ENCODE results near the gene PDE4D.

Gene PDE4D

GRCh38 chr5:59732301-59732700, 161.2 kb downstream of the PDE4D start:
- TF ChIP-seq ZNF565 (CRISPR knock-in tag; conservative IDR thresholded peaks at IDR 0.05; ENCODE audit: low read depth), result no peak
- TF ChIP-seq ZNF70 (CRISPR knock-in tag; IDR thresholded peaks at IDR 0.05), result no peak
- TF ChIP-seq ZFP3 (CRISPR knock-in tag; IDR thresholded peaks at IDR 0.05), result no peak
- TF ChIP-seq TOX (CRISPR knock-in tag; IDR thresholded peaks at IDR 0.05; ENCODE audit: borderline replicate concordance), result no peak
- TF ChIP-seq CSDC2 (CRISPR knock-in tag; IDR thresholded peaks at IDR 0.05), result no peak
- TF ChIP-seq POU6F1 (CRISPR knock-in tag; IDR thresholded peaks at IDR 0.05; ENCODE audit: borderline replicate concordance, low read depth), result no peak
- no peak for TF ChIP-seq SNAI2 (CRISPR knock-in tag; IDR thresholded peaks at IDR 0.05)
- ATAC-seq, result no peak

GRCh38 chr5:59731809-59732208, 161.7 kb downstream of the PDE4D start:
- TF ChIP-seq ZC3H10 (CRISPR knock-in tag; IDR thresholded peaks at IDR 0.05) (no peak), ZNF8 (CRISPR knock-in tag; IDR thresholded peaks at IDR 0.05) (no peak), ESRRG (CRISPR knock-in tag; IDR thresholded peaks at IDR 0.05) (no peak), OSR1 (CRISPR knock-in tag; IDR thresholded peaks at IDR 0.05) (no peak), RARB (CRISPR knock-in tag; IDR thresholded peaks at IDR 0.05) (no peak), ARNTL (CRISPR knock-in tag; IDR thresholded peaks at IDR 0.05; ENCODE audit: borderline replicate concordance, low read depth) (no peak), BACH2 (CRISPR knock-in tag; IDR thresholded peaks at IDR 0.05; ENCODE audit: borderline replicate concordance) (no peak), TCF4 (CRISPR knock-in tag; IDR thresholded peaks at IDR 0.05; ENCODE audit: borderline replicate concordance) (no peak), PPARA (CRISPR knock-in tag; IDR thresholded peaks at IDR 0.05; ENCODE audit: borderline replicate concordance) (no peak), PATZ1 (CRISPR knock-in tag; IDR thresholded peaks at IDR 0.05; ENCODE audit: borderline replicate concordance) (no peak), ZFP3 (CRISPR knock-in tag; IDR thresholded peaks at IDR 0.05) (no peak), SNAI2 (CRISPR knock-in tag; IDR thresholded peaks at IDR 0.05) (no peak), ISL1 (CRISPR knock-in tag; IDR thresholded peaks at IDR 0.05) (no peak), TOX (CRISPR knock-in tag; IDR thresholded peaks at IDR 0.05; ENCODE audit: borderline replicate concordance) (no peak), ZNF70 (CRISPR knock-in tag; IDR thresholded peaks at IDR 0.05) (no peak), ZFP30 (CRISPR knock-in tag; IDR thresholded peaks at IDR 0.05) (no peak), CSRNP3 (CRISPR knock-in tag; IDR thresholded peaks at IDR 0.05) (no peak), ZNF565 (CRISPR knock-in tag; conservative IDR thresholded peaks at IDR 0.05; ENCODE audit: low read depth) (no peak), GLIS3 (CRISPR knock-in tag; IDR thresholded peaks at IDR 0.05) (no peak), CSDC2 (CRISPR knock-in tag; IDR thresholded peaks at IDR 0.05) (no peak)
- no peak for ATAC-seq

GRCh38 chr5:59729820-59730219, 163.7 kb downstream of the PDE4D start:
- TF ChIP-seq ESRRG (CRISPR knock-in tag; IDR thresholded peaks at IDR 0.05) (no peak), ZFP3 (CRISPR knock-in tag; IDR thresholded peaks at IDR 0.05) (no peak), POU6F1 (CRISPR knock-in tag; IDR thresholded peaks at IDR 0.05; ENCODE audit: borderline replicate concordance, low read depth) (no peak), SNAI2 (CRISPR knock-in tag; IDR thresholded peaks at IDR 0.05) (no peak), ZFP30 (CRISPR knock-in tag; IDR thresholded peaks at IDR 0.05) (no peak), CREB5 (CRISPR knock-in tag; IDR thresholded peaks at IDR 0.05; ENCODE audit: low read depth) (no peak), RARB (CRISPR knock-in tag; IDR thresholded peaks at IDR 0.05) (no peak)
- no peak for ATAC-seq

Data from SK-N-SH treated with all-trans-retinoic acid at 6 μM for 48 hours (cell line).